Middle frontal gyrus (tissue), 1 donor: ENCODE results near the gene GRIK2.

Experiments used
- DNase-seq: peaks from one replicate; pipeline ENCODE4 v3.0.0-alpha.2; 2015; ENCODE audit warnings: low spot score; ENCODE audit errors: extremely low spot score

GRIK2 gene

GRCh38 chr6:101400326-101401135, 7.0 kb downstream of the GRIK2 start:
- no peak for DNase-seq

GRCh38 chr6:101401171-101401570, 7.7 kb downstream of the GRIK2 start:
- DNase-seq, result no peak

GRCh38 chr6:101401792-101402621, 8.5 kb downstream of the GRIK2 start:
- DNase-seq, result no peak

DNA sequence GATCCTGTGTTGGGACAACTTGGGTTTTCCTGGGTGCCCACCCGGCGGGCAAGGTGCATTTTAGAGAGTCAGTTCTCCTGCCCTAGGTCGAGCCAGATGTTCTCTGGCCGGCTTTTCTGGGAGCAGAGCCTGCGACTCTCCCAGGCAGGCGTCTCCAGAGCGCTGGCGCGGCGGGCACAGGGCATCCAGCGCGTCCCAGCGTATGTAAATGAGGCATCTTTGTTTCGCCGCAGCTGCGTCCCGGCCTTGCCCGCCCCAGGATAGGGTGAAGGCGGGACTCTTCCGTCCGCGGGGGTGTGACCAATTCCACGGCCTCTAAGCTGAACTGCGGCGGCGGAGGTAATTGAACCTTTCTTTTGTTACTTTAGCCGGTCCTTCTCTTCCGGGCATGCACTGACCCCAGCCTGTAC, 9.1 kb downstream of the GRIK2 start:
- DNase-seq, result no peak

DNA sequence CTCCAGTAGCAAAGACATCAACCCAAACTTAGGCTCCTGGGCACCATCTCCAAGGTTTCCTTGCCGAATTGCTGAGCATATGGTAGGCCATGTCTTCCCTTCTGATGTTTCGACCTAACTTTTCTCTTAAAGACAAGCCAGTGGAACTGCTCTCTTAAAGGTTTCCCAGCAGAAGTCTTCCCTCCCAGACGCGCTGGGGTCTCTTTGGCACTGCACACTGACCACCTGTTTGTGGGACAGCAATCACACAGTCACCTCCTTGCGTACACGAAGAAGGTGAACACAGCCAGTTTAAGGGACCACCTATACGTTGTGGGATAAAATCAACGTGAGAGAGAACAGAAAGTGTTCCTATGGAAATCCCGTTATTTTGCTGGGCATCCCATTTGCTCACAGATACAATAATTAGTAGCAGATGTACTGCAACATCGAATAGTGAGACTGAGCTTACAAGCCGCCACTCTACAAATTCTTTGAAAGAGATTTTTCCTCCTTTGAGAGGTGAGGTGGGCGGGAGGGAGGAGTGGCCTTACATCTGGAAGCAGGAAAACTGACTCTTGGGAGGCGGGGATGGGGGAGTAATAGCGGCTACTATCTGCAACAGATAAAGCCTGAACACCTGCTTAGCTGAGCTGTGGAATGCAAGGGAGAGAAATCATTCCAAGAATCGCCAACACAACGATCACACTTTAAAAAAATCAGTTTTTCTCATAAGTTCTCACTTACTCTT, 9.9 kb downstream of the GRIK2 start:
- no peak for DNase-seq

GRCh38 chr6:101404775-101405174, 11.3 kb downstream of the GRIK2 start:
- no peak for DNase-seq

DNA sequence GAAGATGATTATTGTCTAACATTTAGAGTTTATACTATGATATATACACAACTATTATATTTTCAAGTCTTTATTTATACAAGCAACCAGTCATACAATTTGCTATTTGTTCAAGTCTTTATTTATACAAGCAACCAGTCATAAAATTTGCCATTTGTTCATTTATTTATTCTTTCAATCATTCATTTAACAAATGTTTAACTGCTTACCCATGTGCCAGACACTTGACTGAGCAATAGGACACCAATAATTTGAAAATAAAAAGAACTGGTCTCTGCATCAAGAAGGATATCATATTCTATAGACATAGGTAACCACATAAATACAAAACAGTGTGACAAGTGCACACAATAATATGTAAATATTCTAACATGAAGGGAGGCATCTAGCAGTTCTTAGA, 20.3 kb downstream of the GRIK2 start:
- DNase-seq, result no peak

GRCh38 chr6:101417900-101418299, 24.4 kb downstream of the GRIK2 start:
- no peak for DNase-seq

GRCh38 chr6:101422251-101422650, 28.7 kb downstream of the GRIK2 start:
- DNase-seq, result no peak

- DNase-seq, result no peak
These were observed 29.3 kb downstream of the GRIK2 start for GRCh38 chr6:101422811-101423210.

- peak; percentile 56 for DNase-seq
These were observed 35.8 kb downstream of the GRIK2 start for GRCh38 chr6:101429270-101429669.

- DNase-seq, result no peak
These were observed 36.3 kb downstream of the GRIK2 start for GRCh38 chr6:101429845-101430244.

DNA sequence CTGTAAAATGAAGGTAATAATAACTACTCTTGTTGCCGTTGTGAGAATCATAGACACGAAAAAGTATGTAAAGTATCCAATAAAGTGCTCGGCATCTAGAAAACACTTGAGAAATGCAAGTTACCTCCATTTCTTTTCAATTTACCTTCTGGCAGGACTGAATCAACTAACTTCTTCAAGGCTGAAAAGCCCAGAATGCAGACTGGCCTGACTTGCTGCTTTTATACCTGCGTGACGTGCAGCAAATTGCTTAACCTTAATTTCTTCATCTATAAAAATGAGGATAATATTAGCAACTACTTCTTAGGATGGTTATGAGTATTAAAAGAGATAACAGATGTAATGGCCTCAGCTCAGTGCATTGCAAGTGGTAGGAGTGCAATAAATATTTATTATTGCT, 39.6 kb downstream of the GRIK2 start:
- DNase-seq, result no peak

DNA sequence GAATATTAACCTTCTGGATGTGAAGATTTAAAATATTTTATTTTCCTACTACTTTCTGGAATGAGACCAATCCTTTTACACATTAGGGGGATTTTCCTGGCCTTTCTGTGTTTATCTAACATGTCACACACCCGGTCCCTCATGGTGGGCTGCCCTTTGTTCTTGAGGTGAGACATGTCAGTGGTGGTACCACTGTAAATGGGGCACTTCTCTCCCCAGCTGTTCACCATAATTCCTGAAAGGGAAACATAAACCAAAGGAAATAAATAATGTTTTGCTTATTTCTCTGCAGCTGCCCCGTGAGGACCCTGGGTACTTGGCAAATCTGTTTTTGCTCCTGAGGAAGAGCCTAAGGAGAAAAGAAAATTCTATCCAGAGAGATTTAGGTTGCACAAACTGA, 41.1 kb downstream of the GRIK2 start:
- no peak for DNase-seq

GRCh38 chr6:101435038-101435437, 41.5 kb downstream of the GRIK2 start:
- DNase-seq, result no peak

GRCh38 chr6:101439790-101440189, 46.3 kb downstream of the GRIK2 start:
- no peak for DNase-seq

- DNase-seq, result no peak
These were observed 49.8 kb downstream of the GRIK2 start for GRCh38 chr6:101443315-101443714.

GRCh38 chr6:101444717-101445116, 51.2 kb downstream of the GRIK2 start:
- DNase-seq, result no peak

DNA sequence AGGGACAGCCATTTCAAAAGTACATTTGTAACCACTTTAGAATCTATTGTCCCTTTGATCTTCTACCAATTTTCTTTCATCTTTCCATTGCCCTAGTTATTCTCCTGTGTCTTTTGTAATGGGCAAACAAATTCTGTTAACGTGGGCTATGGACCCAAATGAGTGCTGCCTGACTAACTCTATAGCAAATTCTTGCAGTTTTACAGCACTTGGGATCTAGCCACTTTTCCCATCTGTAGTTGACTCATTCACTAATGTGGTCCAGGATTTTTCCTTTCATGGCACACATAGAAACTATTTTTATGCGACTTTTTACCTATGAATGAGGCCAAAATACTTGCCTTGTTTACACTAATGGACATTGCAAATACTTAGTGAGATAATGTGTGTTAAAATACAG, 52.0 kb downstream of the GRIK2 start:
- no peak for DNase-seq

- no peak for DNase-seq
These were observed 57.4 kb downstream of the GRIK2 start for GRCh38 chr6:101450901-101451300.

DNA sequence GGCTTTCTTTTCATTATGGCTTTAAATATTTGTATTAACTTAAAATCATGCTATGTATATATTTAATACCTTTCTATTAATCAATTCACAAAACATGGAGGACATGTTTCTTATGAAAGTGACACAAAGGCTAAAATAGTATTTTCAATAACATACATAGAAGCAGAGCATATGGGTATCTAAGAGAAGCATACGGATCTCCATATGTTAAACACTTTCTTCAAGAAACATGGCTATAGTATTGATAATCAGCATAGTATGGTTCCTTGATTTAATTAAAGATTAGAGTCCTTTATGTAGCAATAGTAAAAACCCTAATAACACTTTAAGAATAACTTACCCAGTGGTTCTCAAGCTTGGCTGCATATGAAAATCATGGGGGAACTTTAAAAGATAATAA, 58.5 kb downstream of the GRIK2 start:
- no peak for DNase-seq

- DNase-seq, result no peak
These were observed 59.7 kb downstream of the GRIK2 start for GRCh38 chr6:101453221-101453620.
